Stimulated activated CD4-positive, alpha-beta T cell treated with anti-CD3 and anti-CD28 coated beads, Interleukin-1b, Interleukin-23, amount 100 ng/mL, for 1 hour (primary cell): ENCODE results near the gene EIF2S3B.
"Not testable (repeated sequence)": the region's sequence is repeated elsewhere in the genome, so short reads cannot be mapped to it uniquely, and the experiment has no call there.

Source experiments
- DNase-seq, 2 donors: peaks; one replicate each; pipeline ENCODE4 v3.0.0-alpha.2; 2020; ENCODE audit warnings: low read depth in 2 of 2

Gene EIF2S3B

GRCh38 chr12:10505620-10506019, at the start of gene EIF2S3B:
Gene EIF2S3B, plus strand, starts transcription at chr12:10505890. Its CDS starts 13 bp downstream, at chr12:10505903.
- no peak for DNase-seq

DNA sequence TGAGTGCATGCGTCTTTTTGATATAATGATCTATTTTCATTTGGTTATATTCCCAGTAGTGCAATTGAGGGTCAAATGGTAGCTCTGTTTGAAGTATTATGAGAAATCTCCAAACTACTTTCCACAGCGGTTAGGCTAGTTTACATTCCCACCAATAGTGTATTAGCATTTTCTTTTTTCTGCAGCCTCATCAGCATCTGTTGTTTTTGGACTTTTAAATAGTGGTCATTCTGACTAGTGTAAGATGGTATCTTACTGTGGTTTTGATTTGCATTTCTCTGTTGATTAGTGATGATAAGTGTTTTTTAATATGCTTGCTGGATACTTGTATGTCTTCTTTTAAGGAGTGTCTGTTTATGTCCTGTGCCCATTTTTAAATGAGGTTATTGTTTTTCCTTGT, 48.8 kb upstream of the EIF2S3B start:
- DNase-seq: no peak

GRCh38 chr12:10457760-10458159, 47.9 kb upstream of the EIF2S3B start:
- DNase-seq: no peak

- no peak for DNase-seq
These were observed 39.4 kb upstream of the EIF2S3B start for GRCh38 chr12:10466311-10466710.

- DNase-seq: no peak
These were observed 36.0 kb upstream of the EIF2S3B start for GRCh38 chr12:10469701-10470100.

DNA sequence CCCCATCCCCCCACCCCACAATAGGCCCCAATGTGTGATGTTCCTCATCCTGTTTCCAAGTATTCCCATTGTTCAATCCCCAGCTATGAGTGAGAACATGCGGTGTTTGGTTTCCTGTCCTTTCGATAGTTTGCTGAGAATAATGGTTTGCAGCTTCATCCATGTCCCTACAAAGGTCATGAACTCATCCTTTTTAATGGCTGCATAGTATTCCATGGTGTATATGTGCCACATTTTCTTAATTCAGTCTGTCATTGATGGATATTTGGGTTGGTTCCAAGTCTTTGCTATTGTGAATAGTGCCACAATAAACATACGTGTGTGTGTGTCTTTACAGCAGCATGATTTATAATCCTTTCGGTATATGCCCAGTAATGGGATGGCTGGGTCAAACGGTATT, 32.9 kb upstream of the EIF2S3B start:
- DNase-seq: not testable (repeated sequence)

GRCh38 chr12:10481901-10482300, 23.8 kb upstream of the EIF2S3B start:
- not testable (repeated sequence) for DNase-seq

GRCh38 chr12:10487328-10487727, 18.4 kb upstream of the EIF2S3B start:
- DNase-seq: not testable (repeated sequence)

DNA sequence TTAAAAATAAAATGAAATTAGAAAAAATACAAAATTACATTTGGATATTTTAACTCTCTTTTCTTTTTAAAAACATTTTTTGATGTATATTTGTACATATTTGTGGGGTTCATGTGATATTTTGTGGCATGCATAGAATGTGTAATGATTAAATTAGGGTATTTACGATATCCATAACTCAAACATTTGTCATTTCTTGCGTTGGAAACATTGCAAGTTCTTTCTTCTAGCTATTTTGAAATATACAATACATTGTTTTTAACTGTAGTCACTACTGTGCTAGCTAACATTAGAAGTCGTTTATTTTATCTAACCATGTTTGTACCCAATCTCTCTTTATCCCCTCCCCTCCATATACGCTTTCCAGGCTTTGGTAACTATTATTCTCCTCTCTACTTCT, 13.9 kb upstream of the EIF2S3B start:
- DNase-seq: no peak

DNA sequence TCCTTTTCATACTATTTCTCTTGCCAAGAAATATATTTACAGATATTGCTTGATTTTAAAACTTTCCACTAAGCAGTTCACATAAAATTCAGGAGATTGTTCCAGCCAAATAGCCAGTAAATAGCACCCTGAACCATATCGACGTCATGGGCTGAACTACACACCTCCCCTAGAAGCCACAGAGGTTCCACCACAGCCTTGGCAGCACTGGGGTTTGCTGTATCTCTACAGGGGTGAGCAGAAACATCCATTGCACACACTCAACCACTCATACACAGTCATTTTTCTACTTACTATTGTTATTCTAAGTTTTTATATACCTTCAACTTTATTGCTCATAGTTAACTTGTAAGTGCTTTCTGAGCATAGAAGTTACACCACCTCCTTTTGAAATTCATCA, 8.1 kb upstream of the EIF2S3B start:
- no peak for DNase-seq

DNA sequence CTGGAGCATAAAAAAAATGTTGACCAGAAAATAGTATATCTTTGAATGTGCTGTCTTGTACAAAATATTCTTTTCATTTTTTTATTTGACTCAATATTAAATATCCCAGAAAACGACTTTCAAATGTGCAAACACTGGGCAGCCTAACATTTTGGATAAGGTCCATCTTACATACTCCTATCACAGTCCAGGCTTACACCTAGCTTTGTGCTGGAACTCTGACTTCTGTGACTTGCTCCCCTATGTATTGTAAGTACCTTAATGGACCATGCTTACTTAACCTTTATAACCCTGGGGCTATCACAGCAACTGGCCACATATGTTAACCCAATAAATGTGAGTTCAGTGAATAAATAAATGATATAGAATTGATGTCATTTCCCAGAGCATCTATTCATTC, 7.6 kb upstream of the EIF2S3B start:
- no peak for DNase-seq

DNA sequence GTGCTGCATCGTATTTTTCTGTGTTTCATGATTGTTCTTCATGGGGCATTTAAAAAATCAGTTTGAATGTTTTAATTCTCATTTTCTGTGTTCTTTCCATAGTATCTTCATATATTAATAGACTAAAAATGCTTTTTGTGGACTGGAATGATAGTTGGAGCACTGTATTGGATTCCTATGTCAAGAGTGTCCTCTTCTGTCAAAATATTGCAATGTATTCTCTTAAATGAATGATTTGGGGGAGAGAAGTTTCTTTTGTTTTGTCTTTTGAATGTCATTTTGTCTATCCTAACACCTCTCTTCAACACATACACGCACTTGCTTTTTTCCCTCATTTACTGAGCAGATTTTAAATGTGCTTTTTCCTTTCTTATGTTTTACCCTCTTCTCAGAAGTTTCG, 4.7 kb upstream of the EIF2S3B start:
- DNase-seq: no peak

- no peak for DNase-seq
These were observed 2.2 kb upstream of the EIF2S3B start for GRCh38 chr12:10503460-10503859.

- DNase-seq: no peak
These were observed 6.2 kb downstream of the EIF2S3B start for GRCh38 chr12:10511756-10512355.

- DNase-seq: no peak
These were observed 7.1 kb downstream of the EIF2S3B start for GRCh38 chr12:10512798-10513197.

DNA sequence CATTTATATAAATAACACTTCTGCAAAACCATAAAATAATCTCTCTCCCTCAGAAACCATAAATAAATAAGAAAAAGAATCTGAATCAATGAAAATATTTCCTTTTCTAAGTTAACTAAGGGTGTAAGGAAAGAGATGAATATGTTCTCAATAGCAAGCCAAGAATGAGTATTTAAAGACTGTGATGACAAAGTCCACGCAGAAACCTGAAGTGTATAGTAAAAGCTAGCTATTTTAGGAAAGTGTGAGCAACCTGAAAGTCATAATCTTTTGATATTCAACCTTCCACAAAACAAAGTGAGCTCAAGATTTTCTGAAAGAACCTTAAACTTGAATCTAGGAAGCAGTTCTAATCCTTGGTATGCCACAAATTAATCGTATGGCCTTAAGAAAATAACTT, 15.9 kb downstream of the EIF2S3B start:
- DNase-seq: no peak

GRCh38 chr12:10528174-10528953, 22.7 kb downstream of the EIF2S3B start:
- no peak for DNase-seq

DNA sequence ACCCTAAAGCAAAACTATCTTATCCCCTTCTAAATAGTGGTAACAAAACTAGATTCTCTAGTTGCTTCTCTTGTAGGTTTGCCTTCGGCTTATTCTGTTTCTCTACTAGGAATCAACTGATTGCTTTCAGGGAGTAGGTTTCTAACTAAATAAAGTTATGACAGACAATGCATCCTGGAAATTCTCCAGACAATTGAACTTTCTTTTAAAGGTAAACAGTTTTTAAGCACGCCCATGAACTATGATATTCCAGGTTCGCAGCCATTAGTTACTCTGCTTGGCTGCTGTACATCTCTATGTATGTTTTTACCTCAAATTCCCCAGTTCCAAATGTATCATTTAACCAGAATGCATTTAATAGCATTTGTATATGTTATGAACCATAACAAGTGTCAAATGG, 23.9 kb downstream of the EIF2S3B start:
- DNase-seq: no peak

DNA sequence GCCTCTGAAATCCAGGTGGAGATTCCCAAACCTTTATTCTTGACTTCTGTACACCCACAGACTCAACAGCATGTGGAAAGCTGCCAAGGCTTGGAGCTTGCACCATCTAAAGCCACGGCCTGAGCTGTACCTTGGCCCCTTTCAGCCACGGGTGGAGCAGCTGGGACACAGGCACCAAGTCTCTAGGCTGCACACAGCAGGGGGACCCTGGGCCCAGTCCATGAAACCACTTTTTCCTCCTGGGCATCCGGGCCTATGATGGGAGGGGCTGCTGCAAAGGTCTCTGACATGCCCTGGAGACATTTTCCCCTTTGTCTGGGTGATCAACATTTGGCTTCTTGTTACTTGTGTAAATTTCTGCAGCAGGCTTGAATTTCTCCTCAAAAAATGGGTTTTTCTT, 32.0 kb downstream of the EIF2S3B start:
- DNase-seq: no peak

GRCh38 chr12:10540776-10541205, 35.1 kb downstream of the EIF2S3B start:
- DNase-seq: no peak

DNA sequence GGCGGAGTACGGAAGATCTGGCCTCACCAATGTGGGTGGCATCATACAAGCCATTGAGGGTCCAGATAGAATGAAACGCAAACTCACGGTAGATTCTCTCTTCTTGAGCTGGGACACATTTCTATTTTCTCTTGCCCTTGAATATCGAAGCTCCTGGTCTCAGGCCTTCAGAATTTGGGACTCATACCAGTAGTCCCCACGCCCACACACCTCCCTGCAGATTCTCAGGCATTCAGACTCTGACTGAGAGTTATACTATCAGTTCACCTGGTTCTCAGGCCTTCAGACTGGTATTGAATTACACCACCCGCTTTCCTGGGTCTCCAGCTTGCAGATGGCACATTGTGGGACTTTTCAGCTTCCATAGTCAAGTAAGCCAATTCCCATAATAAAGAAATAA, 37.8 kb downstream of the EIF2S3B start:
- no peak for DNase-seq

- DNase-seq: no peak
These were observed 45.7 kb downstream of the EIF2S3B start for GRCh38 chr12:10551375-10551774.

GRCh38 chr12:10553148-10553547, 47.5 kb downstream of the EIF2S3B start:
- no peak for DNase-seq
